T-helper 1 cell treated with Interleukin-12 subunit alpha and Interleukin-12 subunit beta and Interleukin-4 antibody, amounts not matched to agents 30 ng/mL and 1 ng/mL, for 36 hours (primary cell): ENCODE measurements around the gene FBXO42. TPM values are rescaled to one million over a fixed set of nuclear protein-coding genes. Genes with fewer than 3 reads are reported as not detected.
"Not testable (repeated sequence)": the region's sequence is repeated elsewhere in the genome, so short reads cannot be mapped to it uniquely, and the experiment has no call there.

Experiments used
- intact Hi-C: fragments of 100-400 bp; cut with micrococcal nuclease; formaldehyde crosslinking; loops from one replicate; pipeline ENCODE4 v1.15.1; 2024
- total RNA-seq: library from RNA; stranded (reverse); gene quantifications from 2 replicates; pipeline ENCODE4 v1.2.3, GENCODE V29; 2022

The FBXO42 gene
- total RNA-seq, 1 donor from 2014 or later: 20.1 TPM

GRCh38 chr1:16226129-16226489, 126.2 kb downstream of the FBXO42 start:
- intact Hi-C loops: no loop called here

DNA sequence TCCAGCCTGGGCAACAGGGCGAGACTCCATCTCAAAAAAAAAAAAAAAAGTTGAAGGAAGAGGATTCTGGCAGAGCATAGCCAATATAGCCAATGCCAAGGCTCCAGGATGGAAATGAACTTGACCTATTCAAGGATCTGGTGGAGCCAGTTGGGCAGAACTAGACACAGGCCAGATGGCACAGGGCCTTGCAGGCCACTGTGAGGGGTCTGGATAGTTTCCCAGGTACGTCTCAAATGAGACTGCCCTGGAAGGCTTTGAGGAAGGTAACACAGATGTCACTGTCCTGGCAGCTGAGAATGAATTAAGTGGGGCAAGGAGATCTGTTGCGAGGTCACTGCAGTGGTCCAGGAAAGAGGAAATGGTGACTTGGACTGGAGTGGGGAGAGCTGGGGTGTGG, 127.8 kb downstream of the FBXO42 start:
- intact Hi-C loops: no loop called here

GRCh38 chr1:16222716-16223115, 129.6 kb downstream of the FBXO42 start:
- intact Hi-C loops: not testable (repeated sequence)

GRCh38 chr1:16221499-16221898, 130.8 kb downstream of the FBXO42 start:
- intact Hi-C loops: no loop called here

DNA sequence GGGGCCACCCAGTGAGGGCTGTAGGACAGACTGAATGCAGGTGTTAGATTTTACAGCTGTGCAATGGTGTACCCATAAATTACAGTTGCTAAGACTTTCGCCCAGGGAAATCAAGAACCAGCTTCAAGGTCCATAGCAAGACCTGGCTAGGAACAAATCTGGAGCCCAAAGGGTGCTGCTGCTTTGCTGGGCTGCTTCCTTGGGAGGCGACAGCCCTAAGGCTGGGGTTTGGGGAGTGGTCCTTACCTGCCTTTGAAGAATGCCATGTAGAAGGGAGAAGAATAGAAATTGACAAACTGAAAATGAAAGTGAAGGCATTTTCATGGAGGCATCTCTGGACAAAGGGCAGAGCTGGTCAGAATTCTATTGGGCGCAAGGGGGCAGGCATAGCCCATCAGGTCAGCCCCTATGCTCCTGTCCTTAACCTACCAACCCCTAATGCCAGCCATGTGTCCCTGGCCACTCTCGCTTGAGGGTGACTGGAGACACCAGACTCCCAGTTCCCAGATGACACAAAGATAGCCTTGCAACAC, 132.2 kb downstream of the FBXO42 start:
- intact Hi-C loops: no loop called here

DNA sequence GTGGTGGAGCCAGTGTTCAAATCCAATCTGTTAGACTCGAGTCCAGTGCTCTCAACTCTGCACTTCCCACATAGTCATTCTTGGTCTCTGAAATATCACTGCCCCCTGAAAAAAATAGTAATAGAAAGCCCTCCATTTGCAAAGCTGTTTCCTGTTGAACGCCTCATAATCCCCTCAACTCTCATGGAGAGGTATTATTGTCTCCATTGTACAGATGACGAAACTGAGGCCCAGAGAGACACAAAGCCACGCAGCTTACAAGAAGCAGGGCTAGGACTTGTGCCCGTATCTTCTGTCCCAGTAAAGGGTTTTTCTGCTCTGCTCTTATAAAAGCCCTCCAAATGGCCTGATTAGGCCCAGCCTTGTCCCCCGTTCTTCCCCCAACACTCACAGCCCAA, 133.6 kb downstream of the FBXO42 start:
- intact Hi-C loops: no loop called here

DNA sequence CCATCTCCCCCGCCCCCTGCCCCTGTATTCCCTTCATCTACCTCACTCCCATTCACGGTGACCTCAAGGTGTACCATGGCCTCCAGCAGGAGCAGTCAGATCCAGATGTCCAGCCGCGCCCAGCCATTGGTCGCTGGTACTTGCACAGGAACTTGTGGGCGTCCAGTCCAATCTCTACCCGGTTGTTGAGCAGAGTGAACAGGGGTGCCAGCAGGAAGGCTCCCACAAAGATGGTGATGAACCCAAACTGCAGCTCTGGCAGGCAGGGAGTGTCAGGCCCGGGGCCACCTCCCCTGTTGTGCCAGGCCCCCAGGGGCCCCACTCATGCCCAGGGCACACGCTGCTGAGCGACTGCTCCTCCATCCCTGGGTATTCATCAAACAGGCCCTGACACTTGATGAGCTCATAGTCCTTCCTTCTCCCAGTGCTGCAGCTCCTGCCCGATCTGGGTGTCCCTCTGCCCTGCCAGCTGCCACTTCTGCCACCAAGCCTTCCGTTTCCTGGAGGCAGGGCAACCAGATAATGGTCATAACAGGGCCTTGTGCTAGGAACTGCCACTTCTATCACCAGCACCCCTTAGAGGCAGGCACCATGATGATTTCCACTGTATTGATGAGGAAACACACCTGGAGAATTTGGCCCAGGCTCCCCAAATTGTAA, 134.1 kb downstream of the FBXO42 start:
- intact Hi-C loops: no loop called here

GRCh38 chr1:16217061-16217785, 135.1 kb downstream of the FBXO42 start:
- intact Hi-C loops: loop anchor here (1.0 to 2.0 kb wide), 6 partner anchors 11 to 370 kb away; partner anchors contain the start of genes SPEN and SZRD1

DNA sequence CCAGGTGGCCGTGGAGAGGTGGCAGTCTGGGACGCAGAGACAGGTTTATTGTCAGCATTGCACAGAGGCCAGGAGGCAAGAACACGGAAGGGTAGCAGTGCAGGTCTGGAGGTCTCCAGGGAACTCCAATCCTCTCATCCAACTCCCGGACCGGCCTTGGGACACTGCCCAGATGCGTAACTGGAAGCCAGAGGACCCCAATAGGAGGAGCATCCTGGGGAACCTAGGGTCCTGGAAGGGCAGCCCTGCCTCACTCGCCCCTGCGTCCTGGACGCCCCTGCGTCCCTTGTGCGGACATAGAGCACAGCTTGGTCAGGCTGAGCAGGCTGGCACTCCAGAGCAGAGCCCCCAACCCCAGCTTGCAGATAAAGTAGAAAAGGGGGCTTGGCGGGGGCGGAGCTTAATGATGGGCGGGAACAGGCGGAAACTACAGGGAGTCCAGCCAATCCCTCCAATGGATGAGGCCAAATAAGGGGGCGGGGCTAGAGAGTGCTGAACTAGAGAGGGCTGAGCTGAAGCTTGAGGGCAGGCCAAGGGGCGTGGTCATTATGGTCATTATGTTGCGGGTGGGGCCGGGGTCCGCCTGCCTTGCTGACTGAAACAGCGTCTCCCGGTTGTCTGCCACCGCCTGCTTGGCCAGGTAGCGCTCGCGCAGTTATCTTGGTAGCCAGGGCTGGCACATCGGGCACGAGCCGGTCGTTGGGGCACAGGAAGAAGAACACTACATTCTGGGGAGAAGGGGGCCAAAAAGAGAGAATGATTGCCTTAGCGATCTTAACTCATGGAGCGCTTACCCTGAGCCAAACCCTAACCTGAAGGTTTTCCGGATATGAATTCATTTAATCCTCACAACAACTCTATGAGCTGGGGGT, 136.2 kb downstream of the FBXO42 start:
- intact Hi-C loops: loop anchor here (2.0 kb wide), 1 partner anchor 53 kb away; no protein-coding TSS in a partner anchor

DNA sequence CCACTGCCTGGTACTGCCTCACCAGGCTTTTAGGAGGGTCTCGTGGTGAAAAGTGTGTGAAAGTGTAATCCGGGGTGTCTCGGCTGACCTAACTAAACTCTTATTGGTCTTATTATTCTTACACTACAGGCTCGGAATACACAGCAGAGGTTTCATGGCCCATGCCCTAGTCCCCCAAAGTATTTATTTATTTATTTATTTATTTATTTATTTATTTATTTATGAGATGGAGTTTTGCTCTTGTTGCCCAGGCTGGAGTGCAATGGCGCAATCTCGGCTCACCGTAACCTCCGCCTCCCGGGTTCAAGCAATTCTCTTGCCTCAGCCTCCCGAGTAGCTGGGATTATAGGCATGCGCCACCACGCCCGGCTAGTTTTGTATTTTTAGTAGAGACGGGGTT, 137.0 kb downstream of the FBXO42 start:
- intact Hi-C loops: not testable (repeated sequence)

DNA sequence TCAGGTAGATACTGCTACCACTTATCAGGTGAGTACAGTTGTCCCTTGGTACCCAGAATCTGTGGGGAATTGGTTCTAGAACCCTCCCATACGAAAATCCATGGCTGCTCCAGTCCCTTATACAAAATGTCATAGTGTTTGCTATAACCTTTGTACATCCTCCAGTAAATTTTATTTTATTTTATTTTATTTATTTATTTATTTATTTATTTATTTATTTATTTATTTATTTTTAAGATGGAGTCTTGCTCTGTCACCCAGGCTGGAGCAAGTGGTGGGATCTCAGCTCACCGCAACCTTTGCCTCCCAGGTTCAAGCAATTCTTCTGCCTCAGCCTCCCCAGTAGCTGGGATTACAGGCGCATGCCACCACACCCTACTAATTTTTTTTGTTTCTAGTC, 138.7 kb downstream of the FBXO42 start:
- intact Hi-C loops: not testable (repeated sequence)

DNA sequence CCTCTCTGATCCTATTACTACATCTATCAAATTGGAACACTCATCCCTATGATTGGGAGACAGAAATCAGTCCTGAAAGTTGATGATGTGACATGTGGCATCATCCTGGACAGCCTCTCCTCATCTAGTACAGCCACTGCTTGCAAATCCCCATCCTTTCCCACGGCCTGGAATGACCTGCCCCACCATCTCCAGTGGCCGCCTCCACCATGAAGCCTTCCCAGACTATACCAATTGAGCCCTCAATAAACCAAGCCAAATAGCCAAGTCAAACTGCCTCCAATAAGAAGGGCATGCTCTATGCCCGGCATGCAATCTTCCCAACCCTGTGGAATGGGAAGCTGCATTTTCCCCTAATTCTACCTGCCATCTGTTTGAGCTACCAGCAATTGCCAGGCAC, 139.3 kb downstream of the FBXO42 start:
- intact Hi-C loops: no loop called here

GRCh38 chr1:16212251-16212961, 139.9 kb downstream of the FBXO42 start, which contains the start of gene ARHGEF19:
Gene ARHGEF19, minus strand, starts transcription at chr1:16212652. Its CDS starts 3,598 bp downstream, at chr1:16209054.
- intact Hi-C loops: no loop called here

DNA sequence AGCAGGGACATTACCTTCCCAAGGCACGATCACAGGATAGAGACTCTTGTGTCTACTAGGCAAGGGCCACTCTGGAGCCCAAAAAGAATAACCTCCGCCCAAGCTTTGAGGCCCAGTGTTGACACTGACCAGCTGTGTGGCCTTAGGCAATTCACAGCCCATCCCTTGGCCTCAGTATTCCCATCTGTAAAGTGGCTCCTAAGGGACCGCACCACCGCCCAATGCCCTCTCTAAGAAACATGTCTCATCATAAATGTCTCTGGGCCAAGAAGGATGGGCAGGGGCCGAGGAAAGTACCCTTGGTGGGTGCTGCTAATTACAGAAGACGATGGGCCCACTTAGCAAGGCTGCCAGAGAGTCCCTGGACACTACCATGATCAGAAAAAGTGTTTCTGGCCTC, 140.5 kb downstream of the FBXO42 start:
- intact Hi-C loops: no loop called here

DNA sequence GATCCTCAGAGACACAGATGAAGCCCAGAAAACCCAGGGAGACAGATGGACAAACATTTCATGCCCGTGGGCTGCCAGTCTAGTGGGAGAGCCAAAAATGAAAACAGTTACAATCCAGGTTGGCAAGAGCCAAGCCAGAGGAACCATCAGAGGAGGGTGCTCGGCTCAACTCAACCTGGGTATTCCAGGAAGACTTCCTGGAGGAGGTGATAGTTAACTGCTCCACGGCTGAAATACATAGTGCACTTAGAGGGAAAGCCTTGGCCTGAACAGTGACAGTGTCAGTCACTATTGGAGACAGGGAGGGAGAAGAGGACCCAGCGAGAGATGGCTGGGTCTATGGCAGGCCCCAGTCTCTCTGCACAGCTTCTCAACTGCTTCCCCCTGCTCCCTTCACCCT, 141.7 kb downstream of the FBXO42 start:
- intact Hi-C loops: no loop called here

DNA sequence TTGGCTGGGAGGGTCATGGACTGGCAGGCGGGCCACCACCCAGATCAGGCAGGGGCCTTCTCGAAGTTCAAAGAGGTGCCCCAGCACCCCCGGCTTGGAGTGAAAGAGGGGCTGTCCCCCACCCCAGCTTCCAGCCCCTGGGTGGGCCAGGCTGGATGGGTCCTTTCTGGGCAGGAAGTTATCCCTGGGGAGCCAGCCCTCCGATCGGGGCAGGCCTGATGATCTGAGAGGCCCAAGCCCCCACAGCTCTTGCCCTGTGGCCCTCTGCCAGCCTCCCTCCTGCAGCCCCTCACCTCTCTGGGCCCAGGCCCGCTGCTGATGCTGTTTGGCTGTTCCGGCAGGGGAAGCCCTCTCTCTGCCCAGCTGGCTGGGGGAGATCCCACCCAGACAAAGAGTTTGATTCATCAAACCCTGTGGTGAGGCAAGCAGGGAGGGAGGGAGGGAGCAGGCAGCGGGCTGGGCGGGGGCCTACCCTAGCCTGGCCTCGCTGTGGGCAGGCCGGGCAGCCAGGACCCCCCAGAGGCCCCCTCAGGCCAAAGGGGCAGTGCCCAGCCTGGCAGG, 142.4 kb downstream of the FBXO42 start:
- intact Hi-C loops: no loop called here

- intact Hi-C loops: no loop called here
Observed at GRCh38 chr1:16209132-16209846, 143.0 kb downstream of the FBXO42 start.

DNA sequence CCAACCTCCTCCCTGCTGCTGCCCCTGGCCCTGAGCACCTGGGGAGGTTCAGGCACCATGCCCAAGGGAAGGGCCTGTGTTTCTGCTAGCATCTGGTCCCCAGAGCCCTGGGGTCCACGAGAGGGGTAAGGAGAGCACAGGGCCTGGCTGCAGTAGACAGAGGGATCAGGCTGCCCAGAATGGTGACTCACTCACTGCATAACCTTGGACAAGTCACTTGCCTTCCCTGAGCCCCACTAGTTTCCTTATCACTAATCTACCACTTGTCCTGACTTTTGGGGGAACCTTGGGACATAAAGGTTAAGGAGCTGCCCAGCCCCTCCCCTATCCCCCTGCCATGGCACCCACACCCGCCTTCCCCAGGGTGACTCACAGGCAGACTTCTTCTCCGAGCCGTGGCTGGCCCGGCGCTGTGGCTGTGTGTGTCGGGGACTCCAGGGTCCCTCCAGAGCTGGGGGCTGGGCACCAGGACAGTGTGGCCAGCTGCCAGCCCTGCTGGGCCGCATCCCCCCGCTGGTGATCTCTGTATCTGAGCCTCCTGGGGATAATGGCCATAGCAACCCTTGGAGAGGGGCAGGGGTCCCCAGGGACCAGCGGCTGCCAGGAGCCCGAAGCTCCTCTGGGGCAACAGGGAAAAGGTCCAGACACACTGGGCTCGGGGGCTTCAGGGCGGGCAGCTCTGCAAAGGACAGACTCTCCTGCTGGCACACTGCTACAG, 143.9 kb downstream of the FBXO42 start:
- intact Hi-C loops: no loop called here
